SK-N-MC (cell line): ENCODE results near the gene ADAM10.

ENCODE experiments used
- EZH2 ChIP-seq: fragments of 200-600 bp; sonication (generic); IDR thresholded peaks from one replicate; pipeline ENCODE4 v1.6.1; 2017; ENCODE audit warnings: antibody characterized with exemption
- POLR2AphosphoS5 ChIP-seq: IDR thresholded peaks from 2 replicates; pipeline ENCODE4 v1.6.1; 2012; ENCODE audit warnings: mild to moderate bottlenecking, low read depth, low read length, borderline replicate concordance

DNA sequence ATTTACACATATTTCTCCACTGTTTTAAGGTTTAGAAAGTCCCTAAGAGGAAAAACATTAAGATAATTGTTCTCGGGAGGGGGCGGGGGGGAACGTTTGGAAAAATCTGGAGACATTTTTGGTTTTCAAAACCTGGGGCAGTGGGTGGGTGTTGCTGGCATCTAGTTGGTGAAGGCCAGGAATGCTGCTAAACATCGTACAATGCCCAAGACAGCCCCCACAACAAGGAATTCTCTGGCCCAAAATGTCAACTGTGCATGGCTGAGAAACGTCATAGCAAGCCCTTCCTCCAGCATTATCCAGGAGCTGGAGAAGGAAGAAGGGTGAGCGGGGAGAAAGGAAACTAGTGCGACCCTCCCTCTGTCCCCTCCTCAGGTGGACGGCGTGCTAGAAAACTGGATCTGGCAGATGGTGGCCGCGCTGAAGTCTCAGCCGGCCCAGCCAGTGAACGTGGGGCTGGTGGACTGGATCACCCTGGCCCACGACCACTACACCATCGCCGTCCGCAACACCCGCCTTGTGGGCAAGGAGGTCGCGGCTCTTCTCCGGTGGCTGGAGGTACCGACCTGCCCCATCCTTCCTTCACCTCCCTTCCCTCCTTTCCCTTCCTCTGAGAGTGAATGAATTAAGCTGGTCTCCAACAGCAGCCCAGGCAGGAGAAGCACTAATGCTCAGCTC is 208.0 kb downstream of the ADAM10 start:
- no peak for TF ChIP-seq POLR2AphosphoS5
- TF ChIP-seq EZH2, result no peak
